Liver (tissue), 9 donors: Measurements from ENCODE around the gene PRPS2. TPM values are rescaled to one million over a fixed set of nuclear protein-coding genes. Genes with fewer than 3 reads are reported as not detected.

Experiments used
- DNase-seq: peaks from one replicate; pipeline ENCODE4 v3.0.0-alpha.2; 2017; ENCODE audit warnings: low spot score
- H3K27ac ChIP-seq, 2 donors: one replicate each; pipeline ENCODE4 v1.7.0; 2013; ENCODE audit warnings: inconsistent platforms in 2 of 2, low read length in 2 of 2, control low read depth in 1 of 2, low read depth in 1 of 2, mild to moderate bottlenecking in 1 of 2
- H3K27me3 ChIP-seq, 4 donors: one replicate each; pipeline versions ENCODE4 v1.6.1 to v1.7.0; 2013; ENCODE audit warnings: low read length in 3 of 4, inconsistent platforms in 1 of 4, mild to moderate bottlenecking in 1 of 4, moderate library complexity in 1 of 4; ENCODE audit not compliant: control insufficient read depth in 4 of 4, insufficient read depth in 4 of 4
- H3K36me3 ChIP-seq, 4 donors: one replicate each; pipeline versions ENCODE4 v1.6.1 to v1.7.0; 2013; ENCODE audit warnings: low read length in 3 of 4, mild to moderate bottlenecking in 3 of 4, low read depth in 1 of 4, moderate library complexity in 1 of 4; ENCODE audit not compliant: control insufficient read depth in 4 of 4, insufficient read depth in 3 of 4
- H3K4me1 ChIP-seq, 4 donors: one replicate each; pipeline versions ENCODE4 v1.6.1 to v1.7.0; 2013; ENCODE audit warnings: low read length in 3 of 4, mild to moderate bottlenecking in 3 of 4, moderate library complexity in 1 of 4; ENCODE audit not compliant: control insufficient read depth in 4 of 4, insufficient read depth in 4 of 4
- H3K4me3 ChIP-seq, 3 donors: one replicate each; pipeline versions ENCODE4 v1.6.1 to v1.7.0; 2013; ENCODE audit warnings: low read length in 3 of 3, control low read depth in 1 of 3, low read depth in 1 of 3, mild to moderate bottlenecking in 1 of 3
- H3K9ac ChIP-seq, 2 donors: one replicate each; pipeline ENCODE4 v1.7.0; 2013; ENCODE audit warnings: low read length in 2 of 2, mild to moderate bottlenecking in 2 of 2, moderate library complexity in 2 of 2, control low read depth in 1 of 2, low read depth in 1 of 2
- H3K9me3 ChIP-seq, 4 donors: one replicate each; pipeline versions ENCODE4 v1.6.1 to v1.7.0; 2013; ENCODE audit warnings: low read length in 3 of 4; ENCODE audit not compliant: control insufficient read depth in 4 of 4
- ATF3 ChIP-seq: IDR thresholded peaks from 2 replicates; pipeline ENCODE4 v1.6.1; 2016; ENCODE audit warnings: antibody characterized with exemption
- CTCF ChIP-seq: fragments of 150-350 bp; IDR thresholded peaks from 2 replicates; pipeline ENCODE4 v1.5.1; 2017; ENCODE audit warnings: improper control_type of control experiment, low read depth, low read length; ENCODE audit not compliant: missing input control
- EGR1 ChIP-seq, 2 donors: IDR thresholded peaks; 2 replicates each; pipeline ENCODE4 v1.6.1; 2016 to 2018; ENCODE audit warnings: antibody characterized with exemption in 2 of 2, low read depth in 2 of 2
- FOXA1 ChIP-seq: IDR thresholded peaks from 2 replicates; pipeline ENCODE4 v1.6.1; 2016; ENCODE audit warnings: antibody characterized with exemption
- FOXA2 ChIP-seq: IDR thresholded peaks from 2 replicates; pipeline ENCODE4 v1.6.1; 2016; ENCODE audit warnings: antibody characterized with exemption
- GABPA ChIP-seq, 2 donors: IDR thresholded peaks in 1 of 2; conservative IDR thresholded peaks in 1 of 2; 2 replicates each; pipeline ENCODE4 v1.6.1; 2016; ENCODE audit warnings: antibody characterized with exemption in 2 of 2, mild to moderate bottlenecking in 1 of 2, moderate library complexity in 1 of 2
- HNF4A ChIP-seq, 2 donors: conservative IDR thresholded peaks; 2 replicates each; pipeline ENCODE4 v1.6.1; 2016; ENCODE audit warnings: antibody characterized with exemption in 2 of 2, mild to moderate bottlenecking in 2 of 2
- HNF4G ChIP-seq: IDR thresholded peaks from 2 replicates; pipeline ENCODE4 v1.6.1; 2016; ENCODE audit warnings: antibody characterized with exemption
- JUND ChIP-seq, 2 donors: IDR thresholded peaks; 2 replicates each; pipeline ENCODE4 v1.6.1; 2016; ENCODE audit warnings: antibody characterized with exemption in 2 of 2
- MAX ChIP-seq: IDR thresholded peaks from 2 replicates; pipeline ENCODE4 v1.6.1; 2016; ENCODE audit warnings: antibody characterized with exemption
- NR2F2 ChIP-seq: IDR thresholded peaks from 2 replicates; pipeline ENCODE4 v1.6.1; 2016; ENCODE audit warnings: antibody characterized with exemption
- RAD21 ChIP-seq, 2 donors: IDR thresholded peaks; 2 replicates each; pipeline ENCODE4 v1.6.1; 2016; ENCODE audit warnings: antibody characterized with exemption in 2 of 2, mild to moderate bottlenecking in 2 of 2
- REST ChIP-seq: IDR thresholded peaks from 2 replicates; pipeline ENCODE4 v1.6.1; 2016; ENCODE audit warnings: antibody characterized with exemption, mild to moderate bottlenecking
- RXRA ChIP-seq, 2 donors: IDR thresholded peaks; 2 replicates each; pipeline ENCODE4 v1.6.1; 2017 to 2018; ENCODE audit warnings: antibody characterized with exemption in 2 of 2, mild to moderate bottlenecking in 1 of 2
- SP1 ChIP-seq: IDR thresholded peaks from 2 replicates; pipeline ENCODE4 v1.6.1; 2018; ENCODE audit warnings: antibody characterized with exemption, mild to moderate bottlenecking
- TAF1 ChIP-seq: conservative IDR thresholded peaks from 2 replicates; pipeline ENCODE4 v1.6.1; 2016; ENCODE audit warnings: antibody characterized with exemption, mild to moderate bottlenecking
- YY1 ChIP-seq: IDR thresholded peaks from 2 replicates; pipeline ENCODE4 v1.6.1; 2016; ENCODE audit warnings: antibody characterized with exemption, mild to moderate bottlenecking
- ZBTB33 ChIP-seq: IDR thresholded peaks from 2 replicates; pipeline ENCODE4 v1.6.1; 2016; ENCODE audit warnings: antibody characterized with exemption
- WGBS: extraction: QIAGEN DNeasy Blood & Tissue Kit; methylation state at CpG from one replicate; pipeline ENCODE4 v1.1.7; 2013; 5-methylcytosine and 5-hydroxymethylcytosine counted together
- polyA plus RNA-seq, 2 donors: library from polyadenylated mRNA; stranded (reverse) in 1 of 2; unstranded in 1 of 2; fragments of 200-250 nt in 1 of 2; fragments of >200 nt in 1 of 2; fragmentation: Nextera tagmentation in 1 of 2; extraction: Ambion mirVana in 1 of 2; gene quantifications; one replicate each; pipeline versions ENCODE4 v1.2.1 to v1.2.3, GENCODE V29; 2013 to 2015
- total RNA-seq, 2 donors: library from RNA; depleted of rRNA; stranded (reverse); fragments of >200 nt; gene quantifications; one replicate each; pipeline ENCODE4 v1.2.3, GENCODE V29; 2014
- donor health status: healthy.
- donor health status: healthy.
- donor health status: healthy.
- donor health status: healthy.
- donor health status: healthy.

PRPS2 gene
- total and polyA plus RNA-seq, 4 donors: 12.7 to 19.9 (median 13.5) TPM

- TF ChIP-seq CTCF: no peak
- no peak for TF ChIP-seq NR2F2
- TF ChIP-seq HNF4G: no peak
Measured at GRCh38 chrX:12747433-12747832, 43.8 kb upstream of the PRPS2 start (continued).

- no peaks in the 10 kb centered on the region for H3K27me3 ChIP-seq
- no peaks in the 10 kb centered on the region for H3K36me3 ChIP-seq
- H3K9me3 ChIP-seq: peaks cover 0 to 11% (median 2%) of the 10 kb centered on the region in 4 donors
- TF ChIP-seq HNF4G (no peak), ATF3 (no peak), MAX (no peak), FOXA1 (no peak), RAD21 (IDR thresholded peaks at IDR 0.05) (no peak), YY1 (no peak), HNF4A (conservative IDR thresholded peaks at IDR 0.05) (no peak), JUND (IDR thresholded peaks at IDR 0.05) (no peak), SP1 (no peak), RXRA (IDR thresholded peaks at IDR 0.05) (no peak), EGR1 (IDR thresholded peaks at IDR 0.05; ENCODE audit: low read depth in 2 of 2) (no peak), REST (no peak), NR2F2 (no peak), CTCF (no peak), GABPA (IDR thresholded peaks at IDR 0.05 in 1 of 2, conservative IDR thresholded peaks at IDR 0.05 in 1 of 2) (no peak), FOXA2 (no peak), TAF1 (no peak), ZBTB33 (no peak)
- DNase-seq: no peak
- WGBS: 30% methylated on average over 1 of the region's 1 CpG
- no peak overlapping the region for H3K27ac ChIP-seq
- H3K9ac ChIP-seq: no peak overlapping the region
- no peaks in the 10 kb centered on the region for H3K4me1 ChIP-seq
- H3K4me3 ChIP-seq: no peak overlapping the region
Measured at GRCh38 chrX:12751887-12752286, 39.3 kb upstream of the PRPS2 start.
